Measurements from ENCODE around the gene ARHGAP15.

DNA sequence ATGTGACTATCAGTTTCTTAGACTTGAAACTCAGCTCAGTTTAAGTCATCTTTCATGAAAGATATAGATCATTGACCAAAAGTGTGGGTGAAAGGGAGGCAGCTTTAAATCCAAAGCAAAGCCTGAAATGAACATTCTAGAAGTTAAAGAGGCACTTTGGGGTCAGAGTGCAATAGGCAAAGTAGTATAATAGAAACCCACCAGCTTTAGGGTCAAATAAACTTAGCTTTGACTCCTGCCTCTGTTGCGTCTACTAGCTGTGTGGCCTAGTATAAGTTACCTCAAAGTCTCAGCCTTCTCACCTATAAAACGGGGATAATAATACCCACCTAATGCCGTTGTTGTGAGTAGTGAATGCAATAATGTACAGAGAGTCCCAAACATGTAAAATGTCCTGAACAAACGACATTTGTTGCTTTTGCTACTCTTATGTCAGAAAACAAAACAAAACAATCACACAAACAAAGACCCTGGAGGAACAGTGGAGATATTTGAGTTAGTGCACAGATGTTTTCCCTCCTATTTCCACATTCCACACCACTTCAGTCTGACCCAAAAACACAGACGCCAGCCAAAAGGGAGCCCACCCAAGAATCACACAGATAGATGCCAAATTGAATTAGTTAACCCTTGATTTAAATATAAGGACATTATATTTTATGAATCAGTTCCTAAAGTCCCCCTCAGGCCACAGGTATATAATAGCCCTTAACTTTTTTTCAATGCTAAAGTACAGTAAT lies 657.0 kb downstream of the ARHGAP15 start:
- TF ChIP-seq, protein P1, sequence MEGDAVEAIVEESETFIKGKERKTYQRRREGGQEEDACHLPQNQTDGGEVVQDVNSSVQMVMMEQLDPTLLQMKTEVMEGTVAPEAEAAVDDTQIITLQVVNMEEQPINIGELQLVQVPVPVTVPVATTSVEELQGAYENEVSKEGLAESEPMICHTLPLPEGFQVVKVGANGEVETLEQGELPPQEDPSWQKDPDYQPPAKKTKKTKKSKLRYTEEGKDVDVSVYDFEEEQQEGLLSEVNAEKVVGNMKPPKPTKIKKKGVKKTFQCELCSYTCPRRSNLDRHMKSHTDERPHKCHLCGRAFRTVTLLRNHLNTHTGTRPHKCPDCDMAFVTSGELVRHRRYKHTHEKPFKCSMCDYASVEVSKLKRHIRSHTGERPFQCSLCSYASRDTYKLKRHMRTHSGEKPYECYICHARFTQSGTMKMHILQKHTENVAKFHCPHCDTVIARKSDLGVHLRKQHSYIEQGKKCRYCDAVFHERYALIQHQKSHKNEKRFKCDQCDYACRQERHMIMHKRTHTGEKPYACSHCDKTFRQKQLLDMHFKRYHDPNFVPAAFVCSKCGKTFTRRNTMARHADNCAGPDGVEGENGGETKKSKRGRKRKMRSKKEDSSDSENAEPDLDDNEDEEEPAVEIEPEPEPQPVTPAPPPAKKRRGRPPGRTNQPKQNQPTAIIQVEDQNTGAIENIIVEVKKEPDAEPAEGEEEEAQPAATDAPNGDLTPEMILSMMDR (conservative IDR thresholded peaks at IDR 0.05; ENCODE audit: low read length) = no peak
- TF ChIP-seq EZH2phosphoT487 (IDR thresholded peaks at IDR 0.05; ENCODE audit: borderline replicate concordance, low read depth, low read length) = no peak

Data from OCI-LY7 (cell line).